Heart right ventricle (tissue), 16 donors: ENCODE results near the gene METTL24. TPM values are rescaled to one million over a fixed set of nuclear protein-coding genes. Genes with fewer than 3 reads are reported as not detected.

ENCODE experiments used
- ATAC-seq, 8 donors: fragments of 200-7000 bp; cut with Tn5 transposase; one replicate each; pipeline ENCODE4 v1.9.1; 2020; ENCODE audit warnings: mild to moderate bottlenecking in 8 of 8, moderate library complexity in 8 of 8, moderate number of reproducible peaks in 1 of 8
- DNase-seq, 2 donors: peaks; one replicate each; pipeline ENCODE4 v3.0.0-alpha.2; 2020
- H3K27ac ChIP-seq, 10 donors: fragments of 200-600 bp; sonication (generic) in 2 of 10; one replicate each; pipeline versions ENCODE4 v1.5.0 to v1.8.0; 2020 to 2022; ENCODE audit warnings: mild to moderate bottlenecking in 3 of 10
- H3K27me3 ChIP-seq, 7 donors: fragments of 200-600 bp; one replicate each; pipeline ENCODE4 v1.8.0; 2021 to 2022; ENCODE audit warnings: mild to moderate bottlenecking in 2 of 7
- H3K36me3 ChIP-seq, 9 donors: fragments of 200-600 bp; sonication (generic) in 1 of 9; one replicate each; pipeline versions ENCODE4 v1.5.0 to v1.8.0; 2020 to 2022; ENCODE audit warnings: mild to moderate bottlenecking in 2 of 9
- H3K4me1 ChIP-seq, 9 donors: fragments of 200-600 bp; sonication (generic) in 1 of 9; one replicate each; pipeline versions ENCODE4 v1.5.0 to v1.8.0; 2020 to 2022; ENCODE audit warnings: mild to moderate bottlenecking in 4 of 9
- H3K4me3 ChIP-seq, 10 donors: fragments of 200-600 bp; sonication (generic) in 2 of 10; one replicate each; pipeline versions ENCODE4 v1.5.0 to v1.8.0; 2020 to 2022; ENCODE audit warnings: mild to moderate bottlenecking in 7 of 10, moderate library complexity in 2 of 10
- H3K9me3 ChIP-seq, 11 donors: fragments of 200-600 bp in 10 of 11; sonication (generic) in 2 of 11; one replicate each; pipeline versions ENCODE4 v1.5.0 to v1.8.0; 2013 to 2022; ENCODE audit warnings: mild to moderate bottlenecking in 2 of 11, control low read depth in 1 of 11, moderate library complexity in 1 of 11
- CTCF ChIP-seq, 9 donors: fragments of 200-600 bp; sonication (generic) in 2 of 9; IDR thresholded peaks; one replicate each; pipeline versions ENCODE4 v1.5.0 to v1.8.0; 2021 to 2022; ENCODE audit warnings: antibody characterized with exemption in 9 of 9, mild to moderate bottlenecking in 5 of 9, moderate library complexity in 1 of 9
- WGBS, 2 donors: extraction: QIAGEN DNeasy Blood & Tissue Kit; methylation state at CpG; one replicate each; pipeline ENCODE4 v1.1.7; 2013; ENCODE audit warnings: inconsistent platforms in 1 of 2; 5-methylcytosine and 5-hydroxymethylcytosine counted together
- intact Hi-C, 10 donors: fragments of 100-400 bp; cut with DNase I; formaldehyde crosslinking; loops; one replicate each; pipeline versions ENCODE4 v1.11.1 to v1.14.2; 2022
- polyA plus RNA-seq, 2 donors: library from polyadenylated mRNA; stranded (reverse); fragments of 200-250 nt; gene quantifications; one replicate each; pipeline ENCODE4 v1.2.3, GENCODE V29; 2013
- total RNA-seq, 10 donors: library from RNA; stranded (reverse); fragmentation: NEBNext Ultra II Directional in 3 of 10; extraction: Animal tissue kit (Norgen Biotek cat#: 25700) in 3 of 10; gene quantifications; one replicate each; pipeline versions ENCODE4 v1.2.1 to v1.2.4, GENCODE V29; 2021 to 2023
- donor health status: Arrhythmogenic right ventricular cardiomyopathy.
- donor health status: ischemic (EF 13 %, LVEDD 7.1; RV severe dilation, severe dysfunction).
- donor health status: healthy with polysubstance abuse.
- donor health status: DM: no; HTN: yes; CAD: no.
- donor health status: DM: no; HTN: no; CAD: no.
- donor health status: ischemic (EF 25% LVEDD 6.9; RV normal size, moderate dysfunction).
- donor health status: ischemic (EF 25% LVEDD 5.7; RV mildly dilated, moderate dysfunction).
- donor health status: healthy.
- donor health status: DM: yes; HTN: yes; CAD: no.
- donor health status: Ischemic cardiomyopathy.
- donor health status: ischemic (EF 35%, LVEDD 5.7; RV mildly dilated, moderate dysfunction).
- donor health status: nonischemic (EF 11% LVEDD 7.7; RV severe dilation, severe dysfunction).
- donor health status: DM: yes; HTN: yes; CAD: no.
- donor health status: PGD.
- donor health status: ischemic (EF 29% LVEDD 5.4; RV normal size, mild dysfunction).
- donor health status: nonischemic (EF 23%, LVEDD 6.1; RV moderate dilation, normal function).

The METTL24 gene
- total and polyA plus RNA-seq, 12 donors, result 0.07 to 2.4 (median 1.3) TPM; not detected in 1

DNA sequence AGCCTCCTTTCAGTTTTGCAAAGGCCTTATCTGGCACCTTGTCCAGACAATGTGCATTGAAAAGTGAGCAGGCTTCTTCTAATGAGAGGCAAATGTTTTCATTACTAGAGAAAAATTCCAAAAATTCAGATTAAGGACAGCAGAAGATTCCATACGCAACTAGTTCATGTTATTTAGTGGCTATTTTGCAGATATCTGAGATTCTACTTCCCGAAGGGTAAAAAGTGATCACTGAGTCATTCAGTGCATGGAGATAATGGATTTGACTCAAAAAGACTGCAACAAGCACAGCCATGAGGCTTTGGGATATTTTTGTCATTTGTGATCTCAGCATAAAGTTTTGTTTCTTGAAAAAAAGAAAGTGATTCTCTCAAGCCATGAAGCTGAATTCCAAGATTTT is 29.9 kb downstream of the METTL24 start:
- peak overlapping the region in 1 of 10 donors; percentile 4 for H3K27ac ChIP-seq
- no peak overlapping the region for H3K4me3 ChIP-seq
- no peak for TF ChIP-seq CTCF (IDR thresholded peaks at IDR 0.05)
- H3K9me3 ChIP-seq, result no peaks in the 10 kb centered on the region
- DNase-seq, result no peak
- ATAC-seq, result no peak
- H3K4me1 ChIP-seq, result peaks cover 0 to 34% (median 7%) of the 10 kb centered on the region in 9 donors
- intact Hi-C loops, result no loop called here
- H3K36me3 ChIP-seq, result no peaks in the 10 kb centered on the region
- H3K27me3 ChIP-seq, result peaks cover 0 to 6% (median 0%) of the 10 kb centered on the region in 7 donors
- WGBS, 2 donors, result 67 to 80% methylated on average over 2 of the region's 2 CpGs

GRCh38 chr6:110327391-110327790 is 30.8 kb downstream of the METTL24 start:
- Histone ChIP-seq H3K9me3 (no peaks in the 10 kb centered on the region), H3K36me3 (no peaks in the 10 kb centered on the region), H3K27me3 (peaks cover 0 to 6% (median 0%) of the 10 kb centered on the region in 7 donors), H3K4me1 (peaks cover 0 to 34% (median 7%) of the 10 kb centered on the region in 9 donors), H3K4me3 (no peak overlapping the region), H3K27ac (no peak overlapping the region)
- WGBS, 2 donors, result 78 to 83% methylated on average over 3 of the region's 3 CpGs
- ATAC-seq, result no peak
- no peak for DNase-seq
- intact Hi-C loops, result no loop called here
- TF ChIP-seq CTCF (IDR thresholded peaks at IDR 0.05), result no peak

DNA sequence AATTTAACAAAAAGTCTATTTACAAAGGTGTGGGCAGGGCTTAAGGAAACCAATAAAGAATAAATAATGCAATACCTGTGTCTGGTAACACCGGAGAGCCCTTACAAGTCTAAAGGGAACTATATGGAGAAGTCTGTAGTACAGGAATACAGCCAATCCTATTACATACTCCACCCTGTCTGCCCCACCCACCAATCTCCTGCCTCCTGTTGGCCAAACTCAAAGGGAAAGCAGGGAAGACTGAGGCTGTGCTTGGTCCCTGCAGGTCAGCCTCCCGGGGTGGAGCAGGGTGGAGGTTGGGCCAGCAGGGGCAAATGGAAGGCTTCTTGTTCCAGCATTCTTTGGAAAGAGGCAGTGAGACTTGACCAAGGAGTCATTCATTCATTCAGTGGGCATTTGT is 31.5 kb downstream of the METTL24 start:
- peaks cover 0 to 30% (median 7%) of the 10 kb centered on the region in 9 donors for H3K4me1 ChIP-seq
- H3K4me3 ChIP-seq, result no peak overlapping the region
- peaks cover 0 to 6% (median 0%) of the 10 kb centered on the region in 7 donors for H3K27me3 ChIP-seq
- DNase-seq (no peak), ATAC-seq (no peak)
- WGBS, 2 donors, result 88 to 89% methylated on average over 2 of the region's 2 CpGs
- no peak for TF ChIP-seq CTCF (IDR thresholded peaks at IDR 0.05)
- H3K27ac ChIP-seq, result no peak overlapping the region
- no peaks in the 10 kb centered on the region for H3K9me3 ChIP-seq
- intact Hi-C loops, result no loop called here
- no peaks in the 10 kb centered on the region for H3K36me3 ChIP-seq

- TF ChIP-seq CTCF (IDR thresholded peaks at IDR 0.05), result no peak
- no peak for DNase-seq
- WGBS, 2 donors, result 90 to 95% methylated on average over 3 of the region's 3 CpGs
- H3K36me3 ChIP-seq, result no peaks in the 10 kb centered on the region
- H3K4me3 ChIP-seq, result no peak overlapping the region
- H3K27ac ChIP-seq, result no peak overlapping the region
- intact Hi-C loops, result no loop called here
- H3K4me1 ChIP-seq, result peaks cover 0 to 29% (median 7%) of the 10 kb centered on the region in 9 donors
- H3K9me3 ChIP-seq, result no peaks in the 10 kb centered on the region
- ATAC-seq, result no peak
- H3K27me3 ChIP-seq, result peaks cover 0 to 6% (median 0%) of the 10 kb centered on the region in 7 donors
Observed at GRCh38 chr6:110326057-110326456, 32.1 kb downstream of the METTL24 start.
